ENCODE data around the gene LTBP2. TPM values are rescaled to one million over a fixed set of nuclear protein-coding genes. Genes with fewer than 3 reads are reported as not detected.

The LTBP2 gene
- total and polyA plus RNA-seq, 2 of the 8 experiments (the other 6 are each of a cell fraction or from before 2014, with no cell fraction given) = 0.48 to 0.89 TPM

GRCh38 chr14:74554742-74555362 is 57.2 kb downstream of the LTBP2 start (continued):
- TF ChIP-seq CHD7 (IDR thresholded peaks at IDR 0.05; ENCODE audit: insufficient replicate concordance, low read length) (no peak), CEBPB (IDR thresholded peaks at IDR 0.05; ENCODE audit: low read depth, low read length) (no peak), NRF1 (IDR thresholded peaks at IDR 0.05; ENCODE audit: low read depth, low read length) (no peak), POLR2AphosphoS5 (IDR thresholded peaks at IDR 0.05; ENCODE audit: low read depth, low read length) (no peak), HDAC2 (IDR thresholded peaks at IDR 0.05; ENCODE audit: borderline replicate concordance in 1 of 2, low read depth in 2 of 2, low read length in 2 of 2) (no peak)

All from H1 (cell line).